NCI-H524 (cell line): ENCODE results near the gene RBMS1.

Source experiments
- DNase-seq, 2 experiments: peaks; one replicate each; lab custom pipeline; 2025; lab: John Stamatoyannopoulos, UW

The RBMS1 gene

GRCh38 chr2:160253440-160254188, 240.0 kb downstream of the RBMS1 start:
- no peak for DNase-seq

DNA sequence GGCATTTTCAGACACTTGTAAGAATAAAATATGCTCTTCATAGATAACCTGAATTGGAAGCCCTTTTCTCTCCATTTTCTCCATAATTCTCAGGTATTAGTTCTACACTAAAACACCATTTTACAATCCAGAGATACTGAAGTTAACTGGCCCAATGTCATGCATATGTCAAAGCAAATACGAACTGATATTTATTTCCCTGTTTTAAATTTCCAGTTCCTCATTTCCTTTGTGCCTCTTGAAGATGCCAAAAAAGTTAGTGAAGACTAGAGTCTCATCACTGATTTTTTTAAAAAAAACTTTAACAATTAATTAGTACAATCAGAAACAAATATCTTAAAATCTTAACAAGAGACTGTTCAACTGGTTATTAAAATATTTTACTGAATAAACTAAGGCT, 240.7 kb downstream of the RBMS1 start:
- DNase-seq: no peak

GRCh38 chr2:160252278-160252887, 241.2 kb downstream of the RBMS1 start:
- DNase-seq: peak in 1 of 2 experiments; percentile 11

- DNase-seq: no peak
Measured at GRCh38 chr2:160251569-160251968, 242.0 kb downstream of the RBMS1 start.

- no peak for DNase-seq
Measured at GRCh38 chr2:160249876-160250275, 243.7 kb downstream of the RBMS1 start.

DNA sequence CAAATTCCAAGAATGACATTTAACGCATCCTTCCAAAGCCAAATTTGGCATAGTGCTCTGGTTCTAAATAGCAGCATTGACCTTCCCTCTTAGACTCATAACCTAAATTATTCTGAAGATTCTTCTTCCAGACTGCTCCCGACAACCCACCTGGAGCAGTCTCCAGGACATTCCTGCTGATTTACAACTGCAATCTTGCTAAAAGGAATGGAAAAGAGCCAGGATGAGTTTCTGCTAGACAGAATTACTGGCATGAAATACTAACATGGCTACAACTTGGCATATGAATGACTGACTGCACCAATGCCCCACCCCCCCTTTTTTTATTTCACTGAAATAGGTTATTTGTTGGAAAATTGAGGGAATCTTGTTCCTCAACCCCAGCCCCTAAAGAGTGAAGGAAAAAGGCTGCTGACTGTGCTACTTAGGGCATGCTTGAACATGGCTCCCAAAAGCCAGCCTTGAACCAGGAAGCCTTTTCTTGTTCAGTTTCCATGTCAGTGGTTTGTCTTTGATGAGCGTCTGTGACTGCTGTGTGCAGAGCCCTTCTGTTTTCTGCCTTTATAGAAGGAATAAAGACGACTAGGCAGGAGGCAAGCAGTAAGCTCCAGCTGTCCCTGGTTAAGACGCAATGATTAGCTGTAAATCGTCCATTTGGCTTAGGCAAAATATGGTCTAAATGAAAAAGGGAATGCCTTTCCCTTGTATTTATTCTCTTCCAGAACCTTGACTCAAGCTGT, 246.1 kb downstream of the RBMS1 start:
- DNase-seq: peak; percentile 11 to 67

GRCh38 chr2:160246356-160246755, 247.3 kb downstream of the RBMS1 start:
- DNase-seq: no peak

- DNase-seq: no peak
Measured at GRCh38 chr2:160245614-160246155, 247.9 kb downstream of the RBMS1 start.

- DNase-seq: peak in 1 of 2 experiments; percentile 15
Measured at GRCh38 chr2:160242893-160243564, 250.6 kb downstream of the RBMS1 start.

DNA sequence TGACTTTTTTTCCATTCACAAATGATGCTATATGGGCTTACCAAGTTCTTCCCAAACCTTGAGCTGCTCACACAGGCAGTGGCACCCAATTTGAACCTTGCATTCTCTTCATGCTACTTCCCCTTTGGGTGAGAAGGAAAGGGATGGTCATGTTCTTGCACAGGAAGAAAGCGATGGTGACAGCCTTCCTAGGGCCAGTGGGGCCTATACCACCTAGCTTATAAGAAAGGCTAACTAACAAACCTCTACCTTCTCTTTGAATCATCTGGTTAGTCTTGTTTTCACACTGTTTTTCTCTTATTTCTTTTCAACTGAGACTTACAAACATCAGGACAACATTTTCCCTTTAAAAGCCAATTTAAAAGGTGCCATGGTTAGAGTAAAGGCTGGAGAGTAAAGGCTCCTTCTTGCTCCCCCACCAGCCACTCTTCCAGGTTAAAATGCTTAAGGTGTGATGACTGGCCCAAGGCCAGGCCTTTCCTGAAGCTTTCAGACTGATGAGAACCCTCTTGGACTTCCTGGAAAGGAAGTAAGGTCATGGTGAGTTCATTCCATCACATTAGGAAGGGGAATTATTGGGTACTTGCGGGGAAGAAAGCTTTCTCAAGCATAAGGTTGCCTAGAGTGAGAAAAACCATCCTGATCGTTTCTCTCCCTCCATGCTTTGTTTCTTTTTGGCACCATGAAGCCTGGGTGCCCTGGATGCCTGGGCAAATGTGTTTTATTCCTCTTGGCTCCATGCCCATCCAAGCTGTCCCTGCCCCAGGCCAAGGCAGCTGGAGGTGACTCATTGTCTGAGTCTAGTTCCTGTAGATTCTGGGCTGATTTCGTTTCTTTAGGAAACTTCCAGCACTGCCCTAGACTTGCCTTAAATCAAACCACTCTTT, 252.1 kb downstream of the RBMS1 start:
- no peak for DNase-seq

GRCh38 chr2:160239436-160239835, 254.2 kb downstream of the RBMS1 start:
- no peak for DNase-seq

GRCh38 chr2:160238392-160238791, 255.2 kb downstream of the RBMS1 start:
- no peak for DNase-seq

DNA sequence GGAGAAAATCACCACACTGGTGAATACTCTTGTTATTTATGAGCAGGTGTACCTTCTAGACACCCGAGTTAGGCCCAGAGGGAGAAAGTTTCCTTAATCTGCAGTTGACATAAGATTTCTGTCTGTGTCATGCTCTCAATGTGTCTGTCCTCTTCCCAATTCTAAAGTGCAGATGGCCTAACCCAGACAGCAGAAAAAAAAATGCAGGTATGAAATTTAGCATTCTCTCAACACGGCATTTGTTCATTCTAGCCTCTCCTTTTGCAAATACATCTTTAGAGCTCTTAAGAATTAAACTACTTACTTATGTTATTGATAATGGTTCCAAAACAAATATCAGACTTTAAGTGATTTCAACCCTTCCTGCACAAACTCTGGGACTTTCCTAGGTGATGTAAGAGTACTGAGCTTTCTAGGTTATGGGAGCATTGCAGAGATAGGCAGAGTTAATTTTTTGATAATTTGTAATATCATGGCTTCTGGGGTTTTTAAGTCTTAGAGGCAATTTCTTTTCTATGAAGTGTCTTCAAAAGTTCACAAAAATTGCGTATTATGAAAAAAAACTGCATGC, 260.6 kb downstream of the RBMS1 start:
- DNase-seq: no peak

DNA sequence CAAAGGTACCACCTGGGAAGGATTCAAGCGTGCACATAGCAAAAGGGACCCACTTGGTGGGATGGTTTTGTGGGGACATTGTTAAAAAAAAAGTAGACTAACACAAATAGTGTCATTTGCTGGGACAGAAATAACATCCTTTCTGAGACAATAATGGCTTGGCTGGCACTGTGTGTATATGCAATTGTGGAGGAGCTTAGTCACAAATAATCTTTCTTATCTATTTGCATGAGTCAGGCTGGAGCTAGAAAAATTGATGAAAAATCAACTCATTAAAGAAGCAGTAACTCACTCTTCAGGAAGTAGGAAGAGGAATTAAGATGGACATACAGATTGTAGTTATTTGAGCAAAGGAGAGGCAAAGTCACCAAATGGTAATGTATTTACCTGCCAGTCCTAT, 264.0 kb downstream of the RBMS1 start:
- no peak for DNase-seq

- DNase-seq: no peak
Measured at GRCh38 chr2:160228141-160228917, 265.3 kb downstream of the RBMS1 start.

GRCh38 chr2:160227293-160227915, 266.2 kb downstream of the RBMS1 start:
- no peak for DNase-seq

DNA sequence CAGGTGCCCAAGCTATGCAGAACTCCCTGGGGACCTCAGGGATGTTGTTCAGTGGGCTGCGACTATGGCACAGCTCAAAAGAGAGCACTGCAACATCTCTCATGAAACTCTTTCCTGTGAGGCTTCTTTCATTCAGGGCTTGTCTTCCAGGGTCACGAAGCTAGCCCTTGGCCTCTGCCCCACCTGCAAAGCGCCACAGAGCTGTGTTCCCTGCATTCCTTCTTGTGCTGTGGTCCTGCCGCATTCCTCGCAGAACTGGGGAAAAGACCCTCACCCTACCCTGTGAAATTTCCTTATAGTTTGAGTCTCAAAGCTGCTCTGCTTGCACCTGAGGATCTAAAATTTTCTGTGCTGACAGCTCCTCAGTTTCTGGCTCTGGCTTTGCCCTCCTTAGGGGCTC, 267.2 kb downstream of the RBMS1 start:
- DNase-seq: no peak

DNA sequence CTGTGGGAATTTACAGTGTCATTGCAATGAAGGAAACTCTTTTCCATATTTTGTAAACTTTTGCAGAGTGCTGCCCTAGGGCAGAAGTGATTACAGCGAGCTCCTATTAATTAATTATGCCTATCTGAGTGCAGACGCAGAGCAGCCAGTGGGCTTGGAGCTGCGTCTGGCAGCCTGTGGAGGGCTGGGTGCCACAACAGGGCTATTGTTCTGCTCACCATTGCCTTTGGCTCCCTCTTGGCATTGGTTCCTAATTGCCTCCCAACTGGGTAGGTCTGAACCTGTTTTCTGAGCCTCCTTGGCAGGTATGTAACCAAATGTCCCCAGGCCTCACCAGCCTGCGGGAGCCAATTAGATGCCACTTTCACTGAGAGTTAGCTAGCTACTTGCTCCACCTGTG, 267.9 kb downstream of the RBMS1 start:
- DNase-seq: no peak

- DNase-seq: no peak
Measured at GRCh38 chr2:160224507-160224906, 269.1 kb downstream of the RBMS1 start.

- DNase-seq: no peak
Measured at GRCh38 chr2:160224060-160224459, 269.5 kb downstream of the RBMS1 start.
